ENCODE data around the gene RPS6KA4.
"Not testable (repeated sequence)": the region's sequence is repeated elsewhere in the genome, so short reads cannot be mapped to it uniquely, and the experiment has no call there.

Gene RPS6KA4

GRCh38 chr11:64358907-64359711 lies at the start of gene RPS6KA4:
Gene RPS6KA4 (plus strand): TSS chr11:64359162. CDS start chr11:64359236, 74 bp downstream.
- DNase-seq = peak in 11 of 14 donors; percentile 40 to 72 (median 52)

GRCh38 chr11:64312947-64313346 lies 46.0 kb upstream of the RPS6KA4 start:
- DNase-seq = no peak

GRCh38 chr11:64313491-64314145 lies 45.3 kb upstream of the RPS6KA4 start:
- peak in 4 of 14 donors; percentile 22 to 73 (median 37) for DNase-seq

- DNase-seq = no peak
Measured at GRCh38 chr11:64314146-64314804, 44.7 kb upstream of the RPS6KA4 start.

GRCh38 chr11:64314805-64315561 lies 44.0 kb upstream of the RPS6KA4 start:
- DNase-seq = no peak

- DNase-seq = not testable (repeated sequence)
Measured at GRCh38 chr11:64315667-64316526, 43.1 kb upstream of the RPS6KA4 start.

GRCh38 chr11:64316672-64317324 lies 42.2 kb upstream of the RPS6KA4 start:
- peak in 1 of 14 donors; percentile 58 for DNase-seq

- peak; percentile 69 to 98 (median 94) for DNase-seq
Measured at GRCh38 chr11:64317325-64317960, 41.5 kb upstream of the RPS6KA4 start, which contains the start of gene TRMT112. Gene TRMT112 (minus strand): TSS chr11:64317559. CDS start chr11:64317526, 33 bp downstream.

- DNase-seq = peak; percentile 68 to 97 (median 94)
Measured at GRCh38 chr11:64317961-64318765, 40.8 kb upstream of the RPS6KA4 start, which contains the start of gene PRDX5. Gene PRDX5 (plus strand): TSS chr11:64318121. CDS start chr11:64318216, 95 bp downstream.

GRCh38 chr11:64318766-64319761 lies 39.9 kb upstream of the RPS6KA4 start:
- no peak for DNase-seq

GRCh38 chr11:64320556-64320955 lies 38.4 kb upstream of the RPS6KA4 start:
- no peak for DNase-seq

GRCh38 chr11:64321026-64321425 lies 37.9 kb upstream of the RPS6KA4 start:
- no peak for DNase-seq

GRCh38 chr11:64321533-64321932 lies 37.4 kb upstream of the RPS6KA4 start:
- DNase-seq = peak in 1 of 14 donors; percentile 34

GRCh38 chr11:64322925-64323260 lies 36.1 kb upstream of the RPS6KA4 start:
- no peak for DNase-seq

- no peak for DNase-seq
Measured at GRCh38 chr11:64323373-64323772, 35.6 kb upstream of the RPS6KA4 start.

GRCh38 chr11:64323984-64324383 lies 35.0 kb upstream of the RPS6KA4 start:
- DNase-seq = not testable (repeated sequence)

- DNase-seq = no peak
Measured at GRCh38 chr11:64324692-64325469, 34.1 kb upstream of the RPS6KA4 start.

All from C1 segment of cervical spinal cord (tissue), 14 donors.